ENCODE data around the gene GLG1.

DNA sequence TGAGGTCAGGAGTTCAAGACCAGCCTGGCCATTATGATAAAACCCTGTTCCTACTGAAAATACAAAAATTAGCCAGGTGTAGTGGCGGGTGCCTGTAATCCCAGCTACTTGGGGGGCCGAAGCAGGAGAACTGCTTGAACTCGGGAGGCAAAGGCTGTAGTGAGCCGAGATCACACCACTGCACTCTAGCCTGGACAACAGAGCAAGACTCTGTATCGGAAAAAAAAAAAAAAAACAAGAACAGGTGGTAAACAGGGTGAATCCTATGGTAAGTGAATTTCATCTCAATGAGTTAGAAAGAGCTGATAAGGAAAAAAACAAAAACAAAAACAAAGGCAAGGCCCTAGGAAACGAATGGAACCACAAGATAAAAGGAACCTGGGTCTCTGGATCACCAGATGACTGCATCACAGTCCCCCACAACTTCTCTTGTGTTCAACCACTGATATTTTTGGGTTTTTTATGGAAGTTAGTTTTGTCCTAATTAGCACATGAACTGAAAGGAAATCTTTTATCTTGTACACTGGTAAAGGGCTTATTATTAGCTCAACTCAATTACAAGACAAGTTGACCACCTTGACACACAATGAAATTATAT is 21.0 kb downstream of the GLG1 start:
- TF ChIP-seq, protein P1, sequence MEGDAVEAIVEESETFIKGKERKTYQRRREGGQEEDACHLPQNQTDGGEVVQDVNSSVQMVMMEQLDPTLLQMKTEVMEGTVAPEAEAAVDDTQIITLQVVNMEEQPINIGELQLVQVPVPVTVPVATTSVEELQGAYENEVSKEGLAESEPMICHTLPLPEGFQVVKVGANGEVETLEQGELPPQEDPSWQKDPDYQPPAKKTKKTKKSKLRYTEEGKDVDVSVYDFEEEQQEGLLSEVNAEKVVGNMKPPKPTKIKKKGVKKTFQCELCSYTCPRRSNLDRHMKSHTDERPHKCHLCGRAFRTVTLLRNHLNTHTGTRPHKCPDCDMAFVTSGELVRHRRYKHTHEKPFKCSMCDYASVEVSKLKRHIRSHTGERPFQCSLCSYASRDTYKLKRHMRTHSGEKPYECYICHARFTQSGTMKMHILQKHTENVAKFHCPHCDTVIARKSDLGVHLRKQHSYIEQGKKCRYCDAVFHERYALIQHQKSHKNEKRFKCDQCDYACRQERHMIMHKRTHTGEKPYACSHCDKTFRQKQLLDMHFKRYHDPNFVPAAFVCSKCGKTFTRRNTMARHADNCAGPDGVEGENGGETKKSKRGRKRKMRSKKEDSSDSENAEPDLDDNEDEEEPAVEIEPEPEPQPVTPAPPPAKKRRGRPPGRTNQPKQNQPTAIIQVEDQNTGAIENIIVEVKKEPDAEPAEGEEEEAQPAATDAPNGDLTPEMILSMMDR (conservative IDR thresholded peaks at IDR 0.05) = no peak
- TF ChIP-seq ZFX (IDR thresholded peaks at IDR 0.05) = no peak
